Neural cell (in vitro differentiated cells): ENCODE measurements around the gene SLC9A2. TPM values are rescaled to one million over a fixed set of nuclear protein-coding genes. Genes with fewer than 3 reads are reported as not detected.

Experiments
- H2AFZ ChIP-seq: fragments of 200-600, 300-800 bp; sonication (generic), shearing (Covaris generic); 2 replicates; pipeline ENCODE4 v1.6.0; 2014; ENCODE audit warnings: low read depth, mild to moderate bottlenecking, antibody characterized with exemption, low read length, moderate library complexity
- H3F3A ChIP-seq: fragments of 200-600 bp; shearing (Covaris generic); 2 replicates; pipeline ENCODE4 v1.6.1; 2016; ENCODE audit warnings: mild to moderate bottlenecking, moderate library complexity, mixed read lengths, antibody characterized with exemption, low read length; ENCODE audit not compliant: insufficient read depth, poor library complexity, severe bottlenecking
- H3K27ac ChIP-seq: fragments of 200-600, 300-800 bp; sonication (generic), shearing (Covaris generic); 2 replicates; pipeline ENCODE4 v1.5.1; 2014; ENCODE audit warnings: mild to moderate bottlenecking, low read length, moderate library complexity
- H3K27me3 ChIP-seq: fragments of 300-800, 200-600 bp; sonication (generic), shearing (Covaris generic); 2 replicates; pipeline ENCODE4 v1.6.0; 2014; ENCODE audit warnings: mild to moderate bottlenecking, low read depth, low read length, moderate library complexity; ENCODE audit not compliant: insufficient read depth
- H3K36me3 ChIP-seq: fragments of 300-800, 200-600 bp; sonication (generic), shearing (Covaris generic); 2 replicates; pipeline ENCODE4 v1.5.1; 2014; ENCODE audit warnings: mild to moderate bottlenecking, antibody characterized with exemption, low read length, moderate library complexity; ENCODE audit not compliant: insufficient read depth
- H3K4me2 ChIP-seq: fragments of 300-800, 200-600 bp; sonication (generic), shearing (Covaris generic); 2 replicates; pipeline ENCODE4 v1.6.0; 2014; ENCODE audit warnings: mild to moderate bottlenecking, low read length
- H3K4me3 ChIP-seq: fragments of 300-800, 200-600 bp; sonication (generic), shearing (Covaris generic); 2 replicates; pipeline ENCODE4 v1.5.1; 2014; ENCODE audit warnings: mild to moderate bottlenecking, low read length, moderate library complexity
- H3K79me2 ChIP-seq: fragments of 200-600 bp; shearing (Covaris generic); replicated peaks from 2 replicates; pipeline ENCODE4 v1.6.0; 2014; ENCODE audit warnings: mild to moderate bottlenecking, low read length, moderate library complexity; ENCODE audit not compliant: insufficient read depth
- H3K9ac ChIP-seq: fragments of 300-800, 200-600 bp; sonication (generic), shearing (Covaris generic); 2 replicates; pipeline ENCODE4 v1.6.1; 2016; ENCODE audit warnings: mild to moderate bottlenecking, low read length, mixed read lengths
- H3K9me2 ChIP-seq: fragments of 200-600 bp; shearing (Covaris generic); 2 replicates; pipeline ENCODE4 v1.6.1; 2016; ENCODE audit warnings: mild to moderate bottlenecking, low read length, mixed read lengths; ENCODE audit not compliant: insufficient read depth
- H3K9me3 ChIP-seq: fragments of 200-600, 300-800 bp; sonication (generic), shearing (Covaris generic); 2 replicates; pipeline ENCODE4 v1.6.1; 2016; ENCODE audit warnings: mild to moderate bottlenecking, mixed run types, low read length, moderate library complexity, mixed read lengths
- H4K20me1 ChIP-seq: fragments of 200-600 bp; shearing (Covaris generic); 2 replicates; pipeline ENCODE4 v1.6.1; 2016; ENCODE audit warnings: mild to moderate bottlenecking, mixed run types; ENCODE audit not compliant: insufficient read depth
- CTCF ChIP-seq: fragments of 450-650 bp; IDR thresholded peaks from 2 replicates; pipeline ENCODE4 v1.5.1; 2014; ENCODE audit warnings: antibody characterized with exemption, mild to moderate bottlenecking, moderate library complexity; ENCODE audit not compliant: poor library complexity, severe bottlenecking
- EP300 ChIP-seq: fragments of 450-650 bp; conservative IDR thresholded peaks from 2 replicates; pipeline ENCODE4 v1.6.1; 2014; ENCODE audit warnings: antibody characterized with exemption, mild to moderate bottlenecking, moderate library complexity; ENCODE audit not compliant: poor library complexity, severe bottlenecking
- EZH2 ChIP-seq: fragments of 200-600, 300-800 bp; shearing (Covaris generic), sonication (generic); IDR thresholded peaks from 2 replicates; pipeline ENCODE4 v1.6.1; 2014; ENCODE audit warnings: antibody characterized with exemption, low read length, borderline replicate concordance, mild to moderate bottlenecking; ENCODE audit not compliant: insufficient read depth, poor library complexity, severe bottlenecking
- MXI1 ChIP-seq: fragments of 450-650 bp; conservative IDR thresholded peaks from 2 replicates; pipeline ENCODE4 v1.6.1; 2014; ENCODE audit warnings: antibody characterized with exemption, mild to moderate bottlenecking; ENCODE audit not compliant: poor library complexity, severe bottlenecking
- POLR2AphosphoS5 ChIP-seq: IDR thresholded peaks from 2 replicates; pipeline ENCODE4 v1.6.1; 2012
- RAD21 ChIP-seq: fragments of 450-650 bp; conservative IDR thresholded peaks from 2 replicates; pipeline ENCODE4 v1.6.1; 2014; ENCODE audit warnings: antibody characterized with exemption, mild to moderate bottlenecking, moderate library complexity
- SMC3 ChIP-seq: fragments of 450-650 bp; conservative IDR thresholded peaks from 2 replicates; pipeline ENCODE4 v1.6.1; 2014; ENCODE audit warnings: antibody characterized with exemption, mild to moderate bottlenecking, moderate library complexity; ENCODE audit not compliant: poor library complexity
- TAF1 ChIP-seq: IDR thresholded peaks from 2 replicates; pipeline ENCODE4 v1.6.1; 2012; ENCODE audit warnings: low read depth
- polyA plus RNA-seq: library from polyadenylated mRNA; depleted of rRNA; stranded (reverse); fragments of >200 nt; gene quantifications from 2 replicates; pipeline ENCODE4 v1.2.3, GENCODE V29; 2014
- TF ChIP-seq, protein P1 (sequence below): IDR thresholded peaks from 2 replicates; pipeline ENCODE4 v1.6.1; 2012; ENCODE audit warnings: borderline replicate concordance

Gene SLC9A2
- polyA plus RNA-seq, 1 donor from 2014 or later: 0.09 TPM

GRCh38 chr2:102663381-102663780, 44.0 kb downstream of the SLC9A2 start:
- Histone ChIP-seq H3K27ac (no peak overlapping the region), H3K9me2 (no peaks in the 10 kb centered on the region), H3K4me3 (no peak overlapping the region), H4K20me1 (no peaks in the 10 kb centered on the region), H2AFZ (no peak overlapping the region), H3K4me2 (no peak overlapping the region), H3K9me3 (no peaks in the 10 kb centered on the region), H3K27me3 (no peaks in the 10 kb centered on the region), H3K9ac (no peak overlapping the region), H3K79me2 (no peaks in the 10 kb centered on the region), H3K36me3 (no peaks in the 10 kb centered on the region), H3F3A (no peaks in the 10 kb centered on the region)
- TF ChIP-seq EP300 (no peak), TAF1 (no peak), CTCF (no peak), EZH2 (no peak), POLR2AphosphoS5 (no peak), SMC3 (no peak), RAD21 (no peak), MXI1 (no peak)
- TF ChIP-seq, protein P1, sequence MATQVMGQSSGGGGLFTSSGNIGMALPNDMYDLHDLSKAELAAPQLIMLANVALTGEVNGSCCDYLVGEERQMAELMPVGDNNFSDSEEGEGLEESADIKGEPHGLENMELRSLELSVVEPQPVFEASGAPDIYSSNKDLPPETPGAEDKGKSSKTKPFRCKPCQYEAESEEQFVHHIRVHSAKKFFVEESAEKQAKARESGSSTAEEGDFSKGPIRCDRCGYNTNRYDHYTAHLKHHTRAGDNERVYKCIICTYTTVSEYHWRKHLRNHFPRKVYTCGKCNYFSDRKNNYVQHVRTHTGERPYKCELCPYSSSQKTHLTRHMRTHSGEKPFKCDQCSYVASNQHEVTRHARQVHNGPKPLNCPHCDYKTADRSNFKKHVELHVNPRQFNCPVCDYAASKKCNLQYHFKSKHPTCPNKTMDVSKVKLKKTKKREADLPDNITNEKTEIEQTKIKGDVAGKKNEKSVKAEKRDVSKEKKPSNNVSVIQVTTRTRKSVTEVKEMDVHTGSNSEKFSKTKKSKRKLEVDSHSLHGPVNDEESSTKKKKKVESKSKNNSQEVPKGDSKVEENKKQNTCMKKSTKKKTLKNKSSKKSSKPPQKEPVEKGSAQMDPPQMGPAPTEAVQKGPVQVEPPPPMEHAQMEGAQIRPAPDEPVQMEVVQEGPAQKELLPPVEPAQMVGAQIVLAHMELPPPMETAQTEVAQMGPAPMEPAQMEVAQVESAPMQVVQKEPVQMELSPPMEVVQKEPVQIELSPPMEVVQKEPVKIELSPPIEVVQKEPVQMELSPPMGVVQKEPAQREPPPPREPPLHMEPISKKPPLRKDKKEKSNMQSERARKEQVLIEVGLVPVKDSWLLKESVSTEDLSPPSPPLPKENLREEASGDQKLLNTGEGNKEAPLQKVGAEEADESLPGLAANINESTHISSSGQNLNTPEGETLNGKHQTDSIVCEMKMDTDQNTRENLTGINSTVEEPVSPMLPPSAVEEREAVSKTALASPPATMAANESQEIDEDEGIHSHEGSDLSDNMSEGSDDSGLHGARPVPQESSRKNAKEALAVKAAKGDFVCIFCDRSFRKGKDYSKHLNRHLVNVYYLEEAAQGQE: no peak

- no peaks in the 10 kb centered on the region for H3K36me3 ChIP-seq
- H3K9ac ChIP-seq: no peak overlapping the region
- no peaks in the 10 kb centered on the region for H3K79me2 ChIP-seq
- no peak overlapping the region for H2AFZ ChIP-seq
- H3F3A ChIP-seq: no peaks in the 10 kb centered on the region
- no peak overlapping the region for H3K4me3 ChIP-seq
- no peaks in the 10 kb centered on the region for H3K9me2 ChIP-seq
- no peaks in the 10 kb centered on the region for H3K9me3 ChIP-seq
- H4K20me1 ChIP-seq: no peaks in the 10 kb centered on the region
- TF ChIP-seq TAF1: no peak
- no peak for TF ChIP-seq CTCF
- no peak for TF ChIP-seq MXI1
- TF ChIP-seq EP300: no peak
- TF ChIP-seq, protein P1: no peak
- TF ChIP-seq RAD21: no peak
- TF ChIP-seq SMC3: no peak
- no peak for TF ChIP-seq POLR2AphosphoS5
- no peak for TF ChIP-seq EZH2
- no peak overlapping the region for H3K4me2 ChIP-seq
- H3K27me3 ChIP-seq: no peaks in the 10 kb centered on the region
- no peak overlapping the region for H3K27ac ChIP-seq
Measured at GRCh38 chr2:102664471-102664909, 45.1 kb downstream of the SLC9A2 start.
